ENCODE measurements around the gene ENOX1.
"Not testable (repeated sequence)": the region's sequence is repeated elsewhere in the genome, so short reads cannot be mapped to it uniquely, and the experiment has no call there.

ENOX1 gene

GRCh38 chr13:43786766-43787517 is at the start of gene ENOX1:
ENOX1 (minus strand) TSS chr13:43786972.
- no peak for DNase-seq

DNA sequence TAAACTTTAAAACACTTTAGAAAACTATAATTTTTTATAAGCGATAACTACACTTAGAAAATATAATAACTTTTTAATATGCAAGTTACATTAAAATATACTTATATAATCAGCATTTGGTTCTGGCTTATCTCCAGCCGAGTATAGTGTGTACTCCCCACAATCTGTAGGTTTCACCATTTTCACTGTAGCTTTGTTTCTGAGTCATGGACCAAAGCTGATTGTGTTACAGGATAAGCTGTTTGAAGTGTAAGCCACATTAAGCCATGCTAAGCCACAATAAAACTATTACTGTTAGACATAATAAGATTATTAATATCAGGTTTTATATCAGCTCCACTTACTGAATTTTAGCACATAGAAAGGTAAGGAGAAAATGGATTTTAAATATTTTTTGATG is 48.9 kb upstream of the ENOX1 start:
- DNase-seq = no peak

GRCh38 chr13:43831088-43831487 is 44.3 kb upstream of the ENOX1 start:
- no peak for DNase-seq

- no peak for DNase-seq
Observed at GRCh38 chr13:43830497-43830881, 43.7 kb upstream of the ENOX1 start.

DNA sequence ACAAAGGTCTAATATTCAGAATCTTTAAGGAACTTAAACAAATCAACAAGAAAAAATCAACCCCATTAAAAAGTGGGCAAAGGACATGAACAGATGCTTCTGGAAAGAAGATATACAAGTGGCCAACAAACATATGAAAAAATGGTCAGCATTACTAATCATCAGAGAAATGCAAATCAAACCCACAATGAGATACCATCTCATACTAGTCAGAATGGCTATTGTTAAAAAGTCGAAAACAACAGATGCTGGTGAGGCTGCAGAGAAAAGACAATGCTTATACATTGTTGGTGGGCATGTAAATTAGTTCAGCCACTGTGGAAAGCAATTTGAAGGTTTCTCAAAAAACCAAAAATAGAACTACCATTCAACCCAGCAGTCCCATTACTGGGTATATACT is 37.9 kb upstream of the ENOX1 start:
- not testable (repeated sequence) for DNase-seq

DNA sequence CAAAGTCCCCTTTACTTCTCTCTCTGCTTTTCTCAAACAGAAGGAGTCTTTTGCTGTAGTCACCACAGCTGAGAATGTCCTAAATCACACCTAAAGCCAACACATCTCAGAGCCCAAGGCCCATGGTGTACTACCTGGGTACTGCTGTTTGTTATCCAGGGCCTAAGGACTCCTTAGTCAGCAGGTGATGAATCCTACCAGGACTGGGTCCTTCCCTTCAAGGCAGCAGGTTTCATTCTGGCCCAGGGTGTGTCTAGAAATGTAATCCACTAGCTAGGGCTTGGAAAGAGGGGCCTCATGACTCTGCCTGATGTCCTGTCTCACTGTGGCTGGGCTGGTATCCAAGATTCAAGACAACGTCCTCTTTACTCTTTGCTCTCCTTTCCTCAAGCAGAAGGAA is 36.2 kb upstream of the ENOX1 start:
- DNase-seq = no peak

DNA sequence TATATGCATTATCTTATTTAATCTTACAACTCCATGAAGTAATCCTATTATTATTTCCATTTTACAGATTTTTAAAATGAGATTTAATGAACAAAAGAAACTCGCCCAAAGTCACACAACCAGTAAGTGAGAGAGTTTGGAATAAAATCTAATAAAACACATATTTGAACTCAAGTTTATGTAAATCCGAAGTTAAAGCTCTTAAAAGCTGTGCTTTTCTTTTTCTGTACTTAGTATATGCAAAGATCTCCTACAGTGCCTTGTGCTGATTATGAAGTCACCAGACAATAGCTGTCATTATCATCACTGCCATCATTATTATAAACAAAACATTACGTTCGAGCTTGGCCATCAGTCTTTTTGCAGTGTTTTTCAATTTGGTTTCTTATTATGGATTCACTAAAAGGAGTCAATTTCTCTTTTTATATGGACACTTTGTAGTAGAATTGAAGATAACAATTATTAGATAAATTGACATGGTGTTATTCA is 29.7 kb upstream of the ENOX1 start:
- no peak for DNase-seq

- no peak for DNase-seq
Observed at GRCh38 chr13:43815204-43815603, 28.4 kb upstream of the ENOX1 start.

DNA sequence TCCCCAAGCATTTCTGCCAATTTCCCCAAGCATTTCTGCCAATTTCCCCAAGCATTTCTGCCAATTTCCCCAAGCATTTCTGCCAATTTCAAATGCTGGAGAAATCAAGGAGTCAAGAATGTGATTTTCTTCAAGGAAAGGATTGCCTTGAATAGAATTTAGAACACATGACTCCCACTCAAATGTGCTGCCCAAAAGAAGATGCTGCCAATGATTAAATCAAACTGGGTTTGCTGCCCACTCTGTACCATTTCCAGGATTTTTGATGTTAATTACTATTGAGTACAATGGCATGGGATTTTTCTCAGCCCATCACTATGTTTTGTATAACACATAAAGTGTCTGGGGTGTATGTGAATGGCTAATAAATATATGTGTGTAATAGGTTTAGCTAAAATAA is 21.9 kb upstream of the ENOX1 start:
- no peak for DNase-seq

- DNase-seq = no peak
Observed at GRCh38 chr13:43805681-43806128, 18.9 kb upstream of the ENOX1 start.

DNA sequence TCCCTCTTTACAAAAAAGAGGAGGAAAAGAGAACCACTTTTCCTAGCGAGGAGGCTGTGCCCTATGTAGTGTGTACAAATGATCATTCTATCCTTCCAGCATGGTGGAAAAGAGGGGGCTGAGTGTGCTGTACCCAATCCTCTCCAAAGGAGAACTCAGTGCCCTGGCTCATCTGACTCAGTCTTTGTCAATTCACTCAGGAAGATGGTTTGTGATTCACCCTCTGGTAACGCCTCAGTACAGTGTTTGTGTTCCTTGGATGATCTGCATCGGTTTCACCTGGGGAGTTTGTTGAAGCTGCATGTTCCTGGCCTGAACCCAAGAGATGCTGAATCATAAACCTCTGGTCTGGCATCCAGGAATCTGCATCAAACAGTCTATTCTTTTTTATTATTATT is 18.3 kb upstream of the ENOX1 start:
- DNase-seq = no peak

GRCh38 chr13:43804461-43805070 is 17.8 kb upstream of the ENOX1 start:
- DNase-seq = no peak

GRCh38 chr13:43802511-43802910 is 15.7 kb upstream of the ENOX1 start:
- no peak for DNase-seq

DNA sequence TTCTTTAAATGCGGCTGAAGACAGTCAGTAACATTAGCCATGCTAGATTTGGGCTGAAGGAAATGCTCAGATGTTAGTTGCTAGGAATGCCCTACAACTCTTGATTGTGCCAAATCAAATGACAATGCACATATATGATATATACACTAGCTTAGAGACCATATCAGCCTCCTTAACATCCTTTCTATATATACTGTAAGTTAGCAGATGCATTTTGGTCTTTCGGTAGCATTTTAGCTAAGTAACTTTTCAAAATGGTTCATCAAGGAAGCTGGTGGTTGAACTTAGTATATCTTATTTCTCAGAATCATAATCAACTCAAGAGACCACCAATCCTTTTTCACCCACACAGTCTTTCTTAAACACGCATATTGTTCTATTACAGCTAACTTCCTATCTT is 14.1 kb upstream of the ENOX1 start:
- DNase-seq = no peak

- no peak for DNase-seq
Observed at GRCh38 chr13:43799191-43799590, 12.4 kb upstream of the ENOX1 start.

DNA sequence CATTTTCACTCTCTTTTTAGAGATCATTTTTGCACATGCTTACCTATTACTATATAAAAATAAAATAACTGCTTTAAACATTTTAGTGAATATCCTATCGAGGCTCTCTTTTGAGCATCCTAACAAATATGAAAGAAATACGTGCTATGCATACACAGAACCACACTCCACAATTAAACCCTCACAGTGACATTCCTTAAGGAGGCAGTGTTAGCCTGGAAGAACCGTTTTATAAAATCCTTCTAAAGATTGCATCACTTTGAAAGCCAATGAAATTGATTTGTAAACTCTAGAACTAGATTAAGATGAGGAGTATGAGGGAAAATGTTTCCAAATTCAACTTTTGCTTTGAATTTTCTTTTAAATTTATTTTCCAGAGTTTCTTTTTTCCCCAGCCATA is 11.1 kb upstream of the ENOX1 start:
- DNase-seq = no peak

DNA sequence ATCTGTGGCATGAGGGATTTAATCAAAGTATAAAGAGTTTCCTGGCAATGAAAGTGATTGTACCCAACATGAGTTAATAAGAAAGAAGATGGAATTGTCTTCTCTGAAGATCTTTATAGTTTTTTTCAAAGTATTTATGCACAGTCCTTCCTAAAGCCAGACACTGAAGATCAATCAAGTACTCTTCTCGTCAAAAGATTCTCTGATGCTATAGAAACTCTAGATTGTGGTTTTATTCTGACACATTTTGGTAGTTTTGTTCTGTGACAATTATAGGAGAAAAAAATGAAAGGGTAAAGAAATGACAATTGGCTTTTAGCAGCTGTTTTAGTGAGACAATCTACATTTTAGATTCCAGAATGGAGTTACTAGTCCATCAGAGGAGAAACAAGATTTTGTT is 10.4 kb upstream of the ENOX1 start:
- DNase-seq = no peak

DNA sequence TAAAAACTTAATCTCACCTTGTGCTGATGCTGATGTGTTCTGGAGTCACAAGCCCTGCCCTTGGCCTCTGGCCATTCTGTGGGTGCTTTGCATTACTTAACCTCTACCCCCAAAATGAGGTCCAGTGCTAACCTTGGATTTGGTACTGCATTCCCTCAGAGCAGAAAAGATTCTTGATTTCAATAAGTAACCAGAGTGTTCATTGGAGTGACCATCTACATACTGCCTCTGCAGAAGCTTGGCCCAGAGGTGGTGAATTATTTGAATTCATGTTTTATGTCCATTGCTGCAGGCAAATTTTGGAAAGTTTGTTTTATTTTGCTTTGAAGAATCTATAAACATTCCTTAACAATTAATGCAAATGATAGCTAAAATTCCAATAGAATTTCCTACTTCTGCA is 7.6 kb upstream of the ENOX1 start:
- DNase-seq = no peak

DNA sequence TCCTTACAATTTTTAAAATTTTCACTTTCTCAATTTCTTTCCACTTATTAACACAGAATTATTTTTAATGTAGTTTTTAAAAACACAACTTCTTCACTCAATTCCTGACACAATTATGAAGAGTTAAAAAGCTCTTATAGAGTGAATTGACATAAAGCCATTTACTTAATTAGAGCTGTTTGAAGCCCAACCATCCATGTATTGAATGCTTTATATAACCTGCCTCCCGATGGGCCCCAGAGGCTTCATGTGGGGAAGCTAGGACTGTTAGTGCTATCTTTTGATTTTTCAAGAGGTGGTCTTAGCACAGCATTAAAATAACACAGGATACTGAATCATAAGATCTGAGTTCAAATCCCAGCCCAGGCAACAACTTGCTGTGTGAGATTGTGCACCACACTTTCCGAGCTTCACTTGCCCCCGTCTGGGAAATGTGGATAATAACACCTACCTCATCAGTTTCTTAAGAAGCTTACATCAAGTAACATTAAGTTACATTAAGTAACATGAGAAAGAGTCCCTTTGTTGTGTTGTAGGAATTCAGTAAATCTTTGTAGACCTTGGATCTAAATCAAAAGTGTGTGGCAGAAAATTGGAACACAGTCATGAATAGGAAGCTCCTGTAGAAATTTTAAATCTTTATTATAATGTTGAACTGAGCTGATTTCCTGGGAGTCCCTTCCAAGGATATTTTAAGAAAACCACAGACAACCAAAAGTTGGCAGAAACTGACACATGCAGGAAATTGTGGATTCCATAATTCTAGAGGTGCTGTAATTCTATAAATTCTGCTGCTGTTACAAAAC is 5.5 kb upstream of the ENOX1 start:
- no peak for DNase-seq

- DNase-seq = no peak
Observed at GRCh38 chr13:43787997-43788396, 1.2 kb upstream of the ENOX1 start.

DNA sequence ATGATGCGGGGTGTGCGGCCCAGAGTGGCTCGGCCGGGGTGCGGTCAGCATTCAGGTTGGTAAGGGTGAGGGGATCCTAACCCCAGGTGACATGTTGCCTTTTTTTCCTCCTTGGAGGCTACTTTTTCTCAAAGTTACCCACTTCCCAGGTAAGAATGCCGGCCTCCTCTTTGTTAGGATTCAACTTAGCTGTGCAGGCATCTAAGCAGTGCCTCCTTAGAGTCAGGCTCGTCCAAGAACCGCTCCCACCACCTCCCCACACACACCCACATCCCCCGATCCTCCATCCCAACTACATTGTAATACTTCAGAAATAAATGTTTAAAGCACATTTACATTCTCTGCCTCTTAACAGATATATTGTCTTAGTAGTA is 733 bp upstream of the ENOX1 start:
- DNase-seq = no peak

- no peak for DNase-seq
Observed at GRCh38 chr13:43786472-43786765, 353 bp downstream of the ENOX1 start.

DNA sequence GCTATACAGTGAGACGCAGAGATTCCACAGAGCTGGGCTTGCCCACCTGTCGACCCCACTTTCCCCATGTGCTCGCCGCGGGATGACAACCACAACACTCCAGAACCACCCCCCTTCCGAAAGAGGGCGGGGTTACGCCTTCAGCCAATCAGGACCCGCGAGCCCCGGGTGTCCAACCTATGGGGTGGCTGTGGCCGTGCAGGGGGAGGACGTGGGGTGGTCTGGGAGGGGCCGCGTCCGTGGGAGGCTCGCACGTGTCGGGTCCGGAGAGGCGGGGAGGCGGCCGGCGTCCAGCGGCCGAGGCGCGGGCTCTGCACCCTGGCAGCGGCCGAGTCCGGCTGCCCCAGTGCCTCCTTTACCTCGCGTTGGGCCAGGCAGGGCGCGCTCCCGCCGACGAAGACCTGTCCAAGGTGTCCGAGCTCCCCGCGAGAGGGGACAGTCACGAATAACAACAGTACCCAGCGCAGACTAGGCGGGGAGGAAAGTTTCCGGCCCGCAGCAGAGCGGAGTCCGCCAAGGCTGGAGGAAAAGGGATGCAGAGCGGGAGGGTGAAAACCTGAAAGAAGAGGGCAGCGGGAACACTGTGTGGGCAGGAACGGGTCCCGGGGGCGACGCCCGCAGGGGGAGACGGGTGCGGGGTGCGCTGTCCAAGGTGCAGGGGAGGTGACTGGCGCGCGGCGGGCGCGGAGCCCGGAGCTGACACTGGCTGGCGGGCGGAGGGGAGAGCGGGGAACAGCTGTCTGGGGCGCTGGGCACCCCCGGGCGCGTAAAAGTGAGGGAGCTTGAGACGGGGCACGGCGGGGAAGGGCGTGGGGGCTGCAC is 911 bp downstream of the ENOX1 start:
- DNase-seq = no peak

All from CD4-positive, alpha-beta T cell treated with Interleukin-15 for 1 hour (primary cell).